NCI-H2081 (cell line): Measurements from ENCODE around the gene KRAS.
A peak's percentile ranks its signal among the peaks of the same experiment; 100 is the strongest.

Experiments used
- DNase-seq, 2 experiments: peaks; one replicate each; lab custom pipeline; 2025; lab: John Stamatoyannopoulos, UW

KRAS gene

DNA sequence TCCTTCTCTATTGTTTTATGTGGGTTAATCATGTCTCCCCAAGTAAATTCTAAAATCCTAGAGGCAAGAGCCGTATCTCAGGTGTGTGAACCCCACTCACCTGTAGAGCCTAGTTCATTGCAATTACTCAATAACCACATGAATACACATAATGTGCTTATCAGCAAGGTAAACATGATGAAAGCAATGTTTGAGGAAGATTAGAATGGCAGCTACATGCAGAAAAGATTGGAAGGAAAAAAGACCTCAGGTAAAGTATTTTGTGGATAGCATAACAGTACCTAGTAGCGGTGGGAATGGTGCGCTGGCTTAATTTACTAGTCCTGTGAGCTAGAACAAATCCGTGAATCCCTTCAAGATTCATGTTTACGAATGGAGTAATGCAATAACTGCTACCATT, 5.3 kb upstream of the KRAS start:
- no peak for DNase-seq

DNA sequence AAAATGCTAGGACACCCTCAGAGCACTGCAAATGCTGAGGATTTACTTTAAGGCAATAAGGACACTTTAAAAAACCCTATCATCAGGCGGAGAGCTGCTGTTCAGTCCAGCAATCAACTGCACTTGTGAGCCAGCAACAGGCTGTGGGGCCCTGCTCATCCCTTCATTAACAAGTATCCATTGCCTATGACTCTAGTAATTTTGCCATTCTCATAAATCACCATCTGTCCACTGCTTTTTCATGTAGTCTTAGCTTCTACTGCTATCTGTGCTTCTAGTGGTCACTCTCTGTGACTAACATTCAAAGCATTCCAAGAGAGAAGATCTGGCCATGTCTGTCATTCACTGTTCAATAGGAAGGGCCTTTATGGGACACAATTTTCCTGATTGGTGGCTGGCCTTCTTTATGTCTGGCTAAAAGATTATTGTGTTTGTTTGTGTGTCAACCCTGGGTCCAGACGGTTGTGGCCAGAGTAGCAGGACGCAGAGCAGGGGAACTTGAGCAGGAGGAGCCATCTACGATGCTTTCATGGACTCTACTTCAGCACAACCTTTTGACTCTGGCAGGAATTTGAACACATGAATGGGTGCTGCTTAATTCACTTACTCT, 3.6 kb upstream of the KRAS start:
- no peak for DNase-seq

DNA sequence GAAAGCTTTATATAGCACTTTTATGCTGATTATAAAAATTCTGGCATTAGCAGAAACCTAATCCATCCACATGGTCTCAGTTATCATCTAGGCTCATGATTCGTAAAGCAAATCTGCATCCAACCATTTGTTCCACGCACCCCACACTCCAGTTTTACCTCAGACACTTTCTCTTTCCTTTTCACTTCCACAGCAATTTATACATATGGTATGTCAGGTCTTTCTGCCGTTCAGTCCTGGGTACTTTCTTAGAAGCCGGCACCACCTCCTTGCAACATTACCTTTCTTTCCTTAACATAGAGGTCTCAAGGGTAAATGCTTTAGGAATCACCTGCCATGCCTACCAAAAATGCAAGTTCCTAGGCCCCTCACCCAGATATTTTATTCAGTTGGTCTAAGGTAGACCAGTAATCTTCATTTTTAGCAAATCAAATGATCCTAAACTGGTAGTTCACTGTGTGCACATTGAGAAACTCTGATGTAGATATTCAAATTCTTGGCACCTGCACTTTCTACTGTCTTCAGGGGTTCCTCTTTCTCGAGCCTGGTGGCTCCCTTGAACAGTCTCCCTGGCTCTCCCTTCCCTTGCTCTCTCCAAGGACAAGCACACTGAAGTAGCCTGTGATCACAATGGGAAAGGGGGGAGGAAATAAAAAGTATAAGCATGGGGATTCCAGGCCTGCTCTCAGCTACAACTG, 2.8 kb upstream of the KRAS start:
- DNase-seq, result no peak

DNA sequence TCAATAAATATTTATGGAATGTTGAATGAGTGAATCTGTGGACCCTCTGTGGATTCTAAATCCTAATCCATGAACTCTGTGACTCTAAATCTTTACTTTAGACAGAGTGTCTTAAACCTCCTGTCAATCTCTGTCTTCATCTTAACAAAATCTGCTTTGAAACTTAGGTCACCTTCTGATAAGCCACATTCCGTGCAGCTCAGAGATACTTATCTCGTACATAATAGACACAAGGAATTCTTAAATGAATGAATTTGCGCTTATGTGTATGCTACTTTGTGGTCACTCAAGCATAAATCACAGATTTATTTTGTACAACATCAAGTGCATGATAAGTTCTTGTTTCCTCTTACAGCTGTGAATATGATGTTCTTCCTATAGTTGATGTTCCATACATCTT, 2.2 kb upstream of the KRAS start:
- no peak for DNase-seq

DNA sequence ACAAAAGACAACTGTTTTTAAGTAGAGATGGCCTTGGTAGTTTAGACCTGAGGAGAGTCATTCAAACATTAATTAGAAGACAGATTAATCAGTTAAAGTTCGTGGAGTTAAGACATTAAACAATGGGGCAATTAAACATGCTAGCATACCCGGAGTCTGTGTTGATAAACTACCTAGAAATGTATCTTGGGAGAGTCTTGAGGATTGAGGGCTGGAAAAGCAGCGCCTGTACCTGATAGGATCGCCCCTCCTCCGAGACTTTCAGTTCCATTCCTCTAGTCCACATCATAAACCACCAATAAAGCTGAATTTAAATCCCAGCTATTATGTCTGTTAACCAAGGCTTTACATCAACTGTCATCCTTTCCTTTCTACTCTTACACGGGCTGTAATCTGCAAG, 1.0 kb upstream of the KRAS start:
- DNase-seq, result no peak

DNA sequence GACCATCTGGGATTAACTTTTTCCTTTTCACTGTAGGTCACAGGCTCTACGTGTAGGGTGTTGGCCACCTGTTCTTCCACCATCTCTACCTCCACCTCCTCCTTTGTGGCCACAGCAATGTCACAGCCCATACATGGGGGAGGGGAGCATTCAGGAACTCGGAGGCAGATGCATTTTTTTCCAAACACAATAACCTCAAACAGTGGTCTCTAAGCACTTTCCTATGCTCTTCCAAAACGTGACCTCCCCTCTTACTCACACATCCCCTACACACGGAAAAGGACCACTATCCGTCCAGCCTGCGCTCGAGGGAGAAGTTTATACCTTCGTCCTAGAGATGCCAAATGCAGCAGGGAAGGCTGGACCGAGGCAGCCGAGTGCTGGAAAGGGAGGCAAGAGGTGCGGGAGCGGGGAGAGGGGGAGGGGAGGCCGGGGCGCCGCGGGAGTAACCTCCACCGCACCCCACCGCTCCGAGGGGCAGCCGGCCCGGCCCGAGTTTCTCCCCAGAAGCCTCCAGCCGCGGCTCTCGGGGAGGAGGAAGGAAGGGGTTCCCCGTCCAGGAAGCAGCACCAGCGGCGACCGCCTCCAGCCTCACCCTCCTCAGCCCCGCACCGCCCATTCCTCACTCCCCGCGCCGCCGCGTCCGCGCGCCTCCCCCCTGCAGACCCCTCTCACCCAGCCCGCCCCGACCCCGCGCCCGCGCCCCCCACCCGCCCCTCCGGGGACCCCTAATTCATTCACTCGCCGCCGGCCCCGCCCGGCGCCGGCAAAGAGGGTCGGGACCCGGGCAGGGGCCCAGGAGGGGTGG, 594 bp downstream of the KRAS start:
- peak; percentile 12 to 24 for DNase-seq

DNA sequence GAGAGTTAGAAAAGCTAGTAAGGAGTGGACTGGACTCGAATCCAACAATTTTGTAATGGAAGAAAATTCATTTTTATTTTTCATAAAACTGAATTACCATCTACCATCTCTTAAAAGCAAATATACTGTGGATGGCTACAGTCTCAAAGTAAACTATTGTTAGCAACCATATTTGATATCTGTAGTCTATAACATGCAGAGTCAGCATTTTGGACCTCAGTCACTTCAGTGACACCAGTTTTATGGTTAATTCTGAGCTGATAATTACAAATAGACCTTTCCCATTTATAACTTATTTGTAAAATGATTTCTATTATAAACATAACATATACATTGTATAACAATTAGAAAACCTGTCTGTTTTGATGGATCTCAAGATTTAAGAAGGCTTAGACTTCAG, 2.0 kb downstream of the KRAS start:
- no peak for DNase-seq

DNA sequence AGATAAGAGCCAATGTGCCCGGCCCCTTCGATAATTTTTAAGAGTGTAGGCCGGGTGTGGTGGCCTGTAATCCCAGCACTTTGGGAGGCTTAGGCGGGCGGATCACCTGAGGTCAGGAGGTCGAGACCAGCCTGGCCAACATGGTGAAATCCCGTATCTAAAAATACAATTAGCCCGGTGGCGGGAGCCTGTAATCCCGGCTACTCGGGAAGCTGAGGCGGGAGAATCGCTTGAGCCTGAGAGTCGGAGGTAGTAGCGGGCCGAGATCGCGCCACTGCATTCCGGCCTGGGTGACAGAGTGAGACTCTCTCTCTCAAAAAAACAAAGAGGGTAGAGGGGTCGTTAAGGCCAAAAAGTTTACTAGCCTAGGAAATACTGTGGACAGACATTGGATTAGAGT, 2.6 kb downstream of the KRAS start:
- DNase-seq, result no peak

DNA sequence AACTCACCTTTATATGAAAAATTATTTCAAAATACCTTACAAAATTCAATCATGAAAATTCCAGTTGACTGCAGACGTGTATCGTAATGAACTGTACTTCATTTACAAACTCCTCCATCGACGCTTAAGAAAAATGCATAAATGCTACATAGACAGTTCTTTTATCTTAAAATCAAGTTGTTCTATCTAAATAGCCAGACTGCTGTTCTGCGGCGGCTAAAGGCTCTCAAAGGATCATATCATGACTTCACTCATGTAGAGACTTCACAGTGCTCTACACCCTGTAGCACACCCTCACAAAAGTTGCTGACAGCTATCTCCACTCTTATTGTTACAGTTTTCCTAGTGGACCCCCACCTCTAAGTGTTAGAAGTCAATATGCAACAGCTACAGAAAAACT, 5.2 kb downstream of the KRAS start:
- no peak for DNase-seq

DNA sequence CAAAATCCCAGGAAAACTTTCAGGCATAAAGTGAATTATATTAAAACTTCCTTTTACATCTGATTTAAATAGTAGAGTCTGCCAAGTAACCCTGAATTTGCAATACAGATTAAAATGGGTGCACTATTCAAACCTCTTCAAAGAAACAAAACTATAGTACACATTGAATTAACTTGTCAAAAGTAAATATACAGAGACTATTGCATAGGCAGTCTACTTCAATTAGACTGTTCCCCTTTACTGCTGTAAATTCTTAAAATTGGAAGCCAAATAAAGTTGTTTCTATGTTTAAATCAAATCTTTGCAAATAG, 7.1 kb downstream of the KRAS start:
- DNase-seq, result no peak

DNA sequence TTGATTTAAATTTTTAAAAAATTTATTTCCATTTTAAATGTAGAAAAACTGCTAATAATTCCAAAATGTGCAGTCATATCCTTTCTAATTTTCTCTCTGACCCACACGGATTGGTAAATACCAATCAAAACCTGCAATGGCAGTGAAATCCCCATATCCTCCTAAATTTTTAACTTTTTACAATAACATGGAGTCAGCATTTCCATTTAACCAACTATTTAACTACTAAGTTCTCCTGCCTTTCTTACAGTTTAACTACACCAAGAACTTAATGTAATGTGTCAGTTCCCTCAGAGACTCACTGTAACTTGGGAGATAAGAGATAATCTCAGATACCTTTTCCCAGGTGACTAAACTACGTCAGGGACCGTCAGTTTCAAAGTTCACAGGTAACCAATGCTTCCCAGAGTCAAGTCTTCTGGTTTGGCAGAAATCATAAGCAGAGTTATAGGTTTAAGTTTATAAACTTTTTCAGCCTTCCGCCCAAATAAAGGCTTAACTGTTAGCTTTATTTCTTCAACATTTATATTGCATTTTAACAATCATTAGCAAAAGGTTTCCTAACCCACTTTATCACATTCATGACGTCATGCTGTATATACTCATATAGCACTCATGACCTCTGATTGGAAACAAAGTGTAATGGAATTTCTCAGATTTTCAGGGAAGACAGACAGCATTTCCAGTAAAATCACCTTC, 7.6 kb downstream of the KRAS start:
- no peak for DNase-seq

DNA sequence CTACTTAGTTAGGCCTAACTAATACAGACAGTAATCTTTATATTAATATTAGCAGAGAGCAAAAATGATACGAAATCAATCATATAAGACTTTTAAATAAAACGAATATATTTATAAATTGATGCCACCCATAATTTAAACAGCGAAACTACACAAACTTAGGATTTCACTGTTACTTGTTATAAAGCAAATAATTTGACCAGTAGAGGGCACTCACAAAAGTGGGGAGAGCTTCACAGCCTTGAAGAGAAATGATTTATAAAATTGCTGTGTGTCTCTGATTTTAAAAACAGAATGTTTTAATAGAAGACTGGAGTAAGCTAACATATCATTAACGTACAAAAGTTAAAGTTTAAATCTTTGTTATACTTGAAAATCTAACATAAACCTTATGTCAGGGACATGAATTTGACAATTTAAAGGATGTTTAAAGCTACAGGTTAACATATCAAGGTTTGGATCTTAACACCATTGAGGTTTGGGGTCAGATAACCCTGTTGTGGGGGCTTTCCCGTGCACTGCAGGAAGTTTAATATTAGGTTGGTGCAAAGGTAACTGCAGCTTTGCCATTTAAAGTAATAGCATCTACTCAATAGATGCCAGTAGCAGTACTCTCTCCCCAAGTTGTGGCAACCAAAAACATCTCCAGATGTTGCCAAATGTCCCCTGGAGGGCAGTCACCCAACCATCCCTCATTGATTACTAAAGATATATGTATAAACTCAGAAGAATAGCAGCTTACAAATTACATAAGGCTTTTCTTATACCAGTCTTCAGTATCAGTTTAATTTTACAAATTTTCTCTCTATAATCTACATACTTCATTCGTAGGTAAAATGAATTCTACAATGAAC, 9.3 kb downstream of the KRAS start:
- peak; percentile 8 to 20 for DNase-seq

DNA sequence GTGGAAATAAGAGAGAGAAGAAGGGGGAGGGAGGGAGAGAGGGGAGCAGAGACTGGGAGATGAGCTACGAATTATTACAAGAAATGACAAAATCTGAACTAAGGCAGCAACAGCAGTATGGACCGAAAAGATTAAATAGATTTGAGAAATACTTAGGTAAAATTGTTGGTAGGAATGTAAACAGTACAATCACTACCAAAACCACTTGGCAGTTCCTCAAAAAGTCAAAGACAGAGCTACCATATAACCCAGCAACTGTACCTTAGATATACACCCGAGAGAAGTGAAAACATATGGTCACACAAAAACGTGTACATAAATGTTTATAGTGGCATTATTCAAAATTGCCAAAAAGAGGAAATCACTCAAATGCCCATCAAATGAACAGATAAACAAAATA, 14.1 kb downstream of the KRAS start:
- DNase-seq, result no peak

DNA sequence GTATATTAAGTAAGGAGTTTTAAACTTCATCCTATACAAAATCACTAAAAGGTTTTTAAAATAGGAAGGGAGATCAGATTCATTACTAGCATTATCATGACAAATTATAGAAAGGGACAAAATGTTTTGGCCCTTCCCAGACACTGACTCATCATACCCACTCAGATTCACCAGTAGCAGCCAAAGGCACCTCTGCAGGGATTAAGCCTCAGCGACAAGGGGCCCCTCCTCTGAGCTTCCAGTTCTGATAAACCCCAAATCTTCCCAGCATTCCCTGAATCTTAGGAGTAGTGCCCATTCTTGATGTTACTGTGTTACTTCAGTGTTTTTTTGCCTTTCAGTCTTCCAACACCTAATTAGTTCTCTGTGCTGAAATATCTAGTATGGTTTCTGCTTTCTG, 14.5 kb downstream of the KRAS start:
- no peak for DNase-seq

DNA sequence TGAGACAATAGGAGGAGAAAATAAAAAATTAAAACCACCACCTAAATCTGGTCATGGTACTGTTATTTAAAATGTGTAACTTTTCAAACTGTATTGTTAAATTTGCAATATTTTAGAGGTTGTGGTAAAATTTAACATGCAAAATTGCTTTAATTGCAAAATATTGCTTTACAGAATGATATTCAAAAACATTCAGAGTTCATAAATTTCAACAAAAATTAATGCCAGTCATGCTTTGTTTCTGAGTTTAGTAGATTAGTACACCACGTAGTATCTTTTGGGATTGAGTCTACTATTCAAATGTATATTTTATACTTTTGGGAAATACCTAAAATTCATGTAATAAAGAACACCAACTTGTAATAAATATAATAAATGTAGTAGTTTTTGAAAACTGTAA, 37.4 kb downstream of the KRAS start:
- no peak for DNase-seq

DNA sequence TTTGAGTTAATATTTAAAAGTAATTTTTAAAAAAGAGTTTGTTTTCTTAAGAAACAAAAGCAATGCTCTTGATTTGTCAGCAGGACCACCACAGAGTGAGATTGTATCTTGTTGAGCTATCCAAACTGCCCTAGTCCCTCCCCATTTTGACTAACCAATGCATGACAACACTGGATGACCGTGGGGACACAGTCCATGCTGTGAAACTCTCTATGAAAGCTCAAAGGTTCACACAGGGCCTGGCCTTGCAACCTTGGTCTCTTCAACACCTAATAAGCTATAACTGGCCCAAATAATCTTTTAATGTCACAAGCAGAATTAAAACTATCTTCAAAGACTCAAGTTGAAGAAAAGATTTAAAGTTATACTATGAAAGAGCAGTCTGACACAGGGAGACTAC, 42.2 kb downstream of the KRAS start:
- no peak for DNase-seq

DNA sequence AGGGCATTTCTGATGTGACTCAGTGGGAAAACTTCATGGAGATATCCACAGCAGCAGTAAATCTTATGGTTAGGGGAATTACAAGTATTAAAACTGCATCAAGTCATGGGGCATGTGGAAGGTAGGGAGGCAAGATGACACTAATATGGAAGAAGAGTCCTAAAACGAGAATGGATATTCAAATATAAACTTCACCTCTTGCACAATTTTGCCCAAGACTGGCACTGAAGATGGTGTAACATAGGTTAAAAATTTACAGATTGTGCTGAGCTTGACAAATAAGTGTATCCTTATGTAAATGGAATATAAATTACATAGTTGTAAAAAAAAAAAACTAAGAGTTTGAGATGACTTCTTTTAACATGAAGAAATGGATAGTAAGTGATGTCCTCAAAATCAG, 42.9 kb downstream of the KRAS start:
- no peak for DNase-seq

DNA sequence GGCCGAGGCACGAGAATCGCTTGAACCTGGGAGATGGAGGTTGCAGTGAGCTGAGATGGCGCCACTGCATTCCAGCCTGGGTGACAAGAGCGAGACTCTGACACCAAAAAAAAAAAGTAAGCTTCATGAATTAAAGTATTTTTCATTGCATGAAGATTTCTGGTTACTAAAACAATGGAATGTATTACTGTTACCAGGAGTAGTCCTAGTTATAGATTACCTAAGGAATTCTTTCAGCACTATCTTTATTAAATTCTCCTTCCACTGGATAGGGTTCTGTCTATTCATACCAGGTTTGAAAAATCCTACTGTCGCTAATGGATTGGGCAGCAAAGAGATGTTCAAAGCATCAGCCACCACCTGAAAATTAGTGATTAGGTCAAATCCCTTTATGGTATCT, 43.3 kb downstream of the KRAS start:
- no peak for DNase-seq

DNA sequence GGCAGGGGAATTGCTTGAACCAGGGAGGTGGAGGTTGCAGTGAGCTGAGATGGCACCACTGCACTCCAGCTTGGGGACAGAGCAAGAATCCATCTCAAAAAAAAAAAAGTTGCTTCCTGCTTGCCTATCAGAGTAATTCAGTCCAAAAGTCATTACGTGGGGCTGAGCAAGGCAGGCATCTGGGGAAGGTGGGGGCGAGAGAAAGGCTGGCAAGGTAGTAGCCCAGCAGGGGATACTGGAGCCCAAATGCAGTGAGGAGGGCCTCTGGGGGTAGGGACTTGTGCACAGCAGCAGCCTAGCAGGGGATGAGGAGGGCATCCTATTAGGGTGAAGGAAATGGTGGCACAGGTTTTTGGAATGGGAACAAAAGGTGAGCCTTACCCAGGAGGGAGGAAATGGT, 48.6 kb downstream of the KRAS start:
- no peak for DNase-seq

DNA sequence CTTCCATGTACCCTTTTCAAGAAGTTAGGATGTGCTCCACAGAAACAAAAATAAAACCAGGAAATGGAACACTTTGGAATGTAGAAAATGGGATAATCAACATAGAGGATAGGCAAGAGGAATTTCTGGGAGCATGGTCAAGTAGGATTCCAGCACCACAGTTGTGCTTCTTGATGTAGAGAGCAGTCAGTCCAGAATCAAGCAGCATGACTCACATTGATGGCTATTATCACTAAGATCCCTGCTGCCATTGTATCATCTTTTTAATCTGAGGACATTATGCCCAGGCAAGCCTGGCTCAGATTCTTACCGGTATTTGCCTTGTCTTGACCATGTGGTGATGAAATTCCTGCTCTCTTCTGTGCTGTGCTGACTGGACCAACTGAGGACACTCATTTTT, 50.0 kb downstream of the KRAS start:
- DNase-seq, result no peak

DNA sequence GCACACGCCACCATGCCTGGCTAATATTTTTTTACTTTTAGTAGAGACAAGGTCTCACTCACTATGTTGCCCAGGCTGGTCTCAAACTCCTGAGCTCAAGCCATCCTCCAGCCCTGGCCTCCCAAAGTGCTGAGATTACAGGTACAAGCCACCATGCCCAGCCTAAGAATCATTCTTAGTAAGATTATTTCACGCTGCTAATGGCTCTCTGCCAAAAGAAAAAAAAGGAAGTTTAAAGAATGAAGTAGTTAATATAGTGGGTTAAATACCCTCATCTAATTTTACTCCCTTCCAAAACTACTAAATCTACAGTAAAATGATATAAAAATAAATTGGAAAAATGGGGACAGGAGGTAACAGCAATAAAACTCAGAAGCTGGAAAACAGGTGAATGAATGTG, 53.1 kb downstream of the KRAS start:
- no peak for DNase-seq
